KOPT-K1 (cell line): ENCODE measurements around the gene RTN4.

Experiments
- H3K27ac ChIP-seq: fragments of 200-600 bp; sonication (generic); 2 replicates; pipeline ENCODE4 v1.5.1; 2016; ENCODE audit warnings: antibody characterized with exemption, mild to moderate bottlenecking, low read depth, low read length; ENCODE audit not compliant: poor library complexity, severe bottlenecking
- H3K36me3 ChIP-seq: fragments of 200-600 bp; sonication (generic); 2 replicates; pipeline ENCODE4 v1.5.1; 2017; ENCODE audit warnings: antibody characterized with exemption, mild to moderate bottlenecking, low read length, moderate library complexity; ENCODE audit not compliant: insufficient read depth
- H3K9me3 ChIP-seq: fragments of 200-600 bp; sonication (generic); 2 replicates; pipeline ENCODE4 v1.5.1; 2017; ENCODE audit warnings: antibody characterized with exemption, low read length, mild to moderate bottlenecking; ENCODE audit not compliant: insufficient read depth, poor library complexity, severe bottlenecking

The RTN4 gene

GRCh38 chr2:55030766-55031165 lies 19.5 kb downstream of the RTN4 start:
- H3K27ac ChIP-seq: no peak overlapping the region
- no peaks in the 10 kb centered on the region; the same call in 1 of the 2 replicates for H3K36me3 ChIP-seq

GRCh38 chr2:55029098-55029497 lies 21.2 kb downstream of the RTN4 start:
- H3K27ac ChIP-seq: no peak overlapping the region
- H3K36me3 ChIP-seq: no peaks in the 10 kb centered on the region; the same call in 1 of the 2 replicates
- H3K9me3 ChIP-seq: no peaks in the 10 kb centered on the region

More at GRCh38 chr2:55030766-55031165, 19.5 kb downstream of the RTN4 start:
- no peaks in the 10 kb centered on the region for H3K9me3 ChIP-seq

GRCh38 chr2:55027226-55027625 lies 23.0 kb downstream of the RTN4 start:
- Histone ChIP-seq H3K9me3 (no peaks in the 10 kb centered on the region), H3K27ac (no peak overlapping the region)

GRCh38 chr2:55026202-55026601 lies 24.0 kb downstream of the RTN4 start:
- H3K27ac ChIP-seq: no peak overlapping the region
- H3K36me3 ChIP-seq: peaks cover 5% of the 10 kb centered on the region; the same call in 1 of the 2 replicates

More at GRCh38 chr2:55027226-55027625, 23.0 kb downstream of the RTN4 start:
- no peaks in the 10 kb centered on the region; the same call in 1 of the 2 replicates for H3K36me3 ChIP-seq

GRCh38 chr2:55025627-55026026 lies 24.6 kb downstream of the RTN4 start:
- Histone ChIP-seq H3K36me3 (peaks cover 8% of the 10 kb centered on the region; the same call in 1 of the 2 replicates), H3K9me3 (no peaks in the 10 kb centered on the region), H3K27ac (no peak overlapping the region)

More at GRCh38 chr2:55026202-55026601, 24.0 kb downstream of the RTN4 start:
- no peaks in the 10 kb centered on the region for H3K9me3 ChIP-seq

- H3K9me3 ChIP-seq: no peaks in the 10 kb centered on the region
- peaks cover 11% of the 10 kb centered on the region; the same call in 1 of the 2 replicates for H3K36me3 ChIP-seq
- H3K27ac ChIP-seq: no peak overlapping the region
Observed at GRCh38 chr2:55025082-55025481, 25.2 kb downstream of the RTN4 start.

- no peak overlapping the region for H3K27ac ChIP-seq
- no peaks in the 10 kb centered on the region for H3K9me3 ChIP-seq
- H3K36me3 ChIP-seq: peaks cover 37% of the 10 kb centered on the region
Observed at GRCh38 chr2:55022476-55022875, 27.8 kb downstream of the RTN4 start.

- Histone ChIP-seq H3K36me3 (peaks cover 41% of the 10 kb centered on the region), H3K9me3 (peaks cover 15% of the 10 kb centered on the region), H3K27ac (no peak overlapping the region)
Observed at GRCh38 chr2:55019526-55020258, 30.6 kb downstream of the RTN4 start.

GRCh38 chr2:55018619-55019018 lies 31.6 kb downstream of the RTN4 start:
- H3K9me3 ChIP-seq: peaks cover 15% of the 10 kb centered on the region
- no peak overlapping the region for H3K27ac ChIP-seq
- H3K36me3 ChIP-seq: peaks cover 41% of the 10 kb centered on the region

GRCh38 chr2:55017880-55018279 lies 32.4 kb downstream of the RTN4 start:
- H3K9me3 ChIP-seq: peaks cover 15% of the 10 kb centered on the region
- no peak overlapping the region for H3K27ac ChIP-seq
- peaks cover 41% of the 10 kb centered on the region for H3K36me3 ChIP-seq

- Histone ChIP-seq H3K9me3 (peaks cover 15% of the 10 kb centered on the region), H3K36me3 (peaks cover 41% of the 10 kb centered on the region), H3K27ac (no peak overlapping the region)
Observed at GRCh38 chr2:55017428-55017827, 32.8 kb downstream of the RTN4 start.

- peaks cover 30% of the 10 kb centered on the region for H3K36me3 ChIP-seq
- H3K27ac ChIP-seq: no peak overlapping the region
- peaks cover 15% of the 10 kb centered on the region for H3K9me3 ChIP-seq
Observed at GRCh38 chr2:55014962-55015939, 35.0 kb downstream of the RTN4 start.

GRCh38 chr2:55013936-55014335 lies 36.3 kb downstream of the RTN4 start:
- peaks cover 15% of the 10 kb centered on the region for H3K9me3 ChIP-seq
- peaks cover 18% of the 10 kb centered on the region for H3K36me3 ChIP-seq
- H3K27ac ChIP-seq: no peak overlapping the region

- Histone ChIP-seq H3K27ac (no peak overlapping the region), H3K9me3 (peaks cover 15% of the 10 kb centered on the region), H3K36me3 (peaks cover 8% of the 10 kb centered on the region)
Observed at GRCh38 chr2:55012672-55013484, 37.4 kb downstream of the RTN4 start.
